Endometrial microvascular endothelial cells (primary cell): ENCODE results near the gene ID2. TPM values are rescaled to one million over a fixed set of nuclear protein-coding genes. Genes with fewer than 3 reads are reported as not detected.

Source experiments
- in situ Hi-C: cut with HindIII; loops from 2 replicates; pipeline ENCODE4 v1.10.0; 2017; ENCODE audit warnings: low sequenced_read_pairs, low pct_unique_long_range_greater_than_20kb; ENCODE audit errors: inconsistent ontology term
- total RNA-seq: library from RNA; depleted of rRNA; stranded (reverse); fragments of >200 nt; gene quantifications from one replicate; pipeline ENCODE4 v1.2.3, GENCODE V29; 2015; ENCODE audit errors: inconsistent ontology term

Gene ID2, protein sequence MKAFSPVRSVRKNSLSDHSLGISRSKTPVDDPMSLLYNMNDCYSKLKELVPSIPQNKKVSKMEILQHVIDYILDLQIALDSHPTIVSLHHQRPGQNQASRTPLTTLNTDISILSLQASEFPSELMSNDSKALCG
- total RNA-seq: 24.6 TPM

DNA sequence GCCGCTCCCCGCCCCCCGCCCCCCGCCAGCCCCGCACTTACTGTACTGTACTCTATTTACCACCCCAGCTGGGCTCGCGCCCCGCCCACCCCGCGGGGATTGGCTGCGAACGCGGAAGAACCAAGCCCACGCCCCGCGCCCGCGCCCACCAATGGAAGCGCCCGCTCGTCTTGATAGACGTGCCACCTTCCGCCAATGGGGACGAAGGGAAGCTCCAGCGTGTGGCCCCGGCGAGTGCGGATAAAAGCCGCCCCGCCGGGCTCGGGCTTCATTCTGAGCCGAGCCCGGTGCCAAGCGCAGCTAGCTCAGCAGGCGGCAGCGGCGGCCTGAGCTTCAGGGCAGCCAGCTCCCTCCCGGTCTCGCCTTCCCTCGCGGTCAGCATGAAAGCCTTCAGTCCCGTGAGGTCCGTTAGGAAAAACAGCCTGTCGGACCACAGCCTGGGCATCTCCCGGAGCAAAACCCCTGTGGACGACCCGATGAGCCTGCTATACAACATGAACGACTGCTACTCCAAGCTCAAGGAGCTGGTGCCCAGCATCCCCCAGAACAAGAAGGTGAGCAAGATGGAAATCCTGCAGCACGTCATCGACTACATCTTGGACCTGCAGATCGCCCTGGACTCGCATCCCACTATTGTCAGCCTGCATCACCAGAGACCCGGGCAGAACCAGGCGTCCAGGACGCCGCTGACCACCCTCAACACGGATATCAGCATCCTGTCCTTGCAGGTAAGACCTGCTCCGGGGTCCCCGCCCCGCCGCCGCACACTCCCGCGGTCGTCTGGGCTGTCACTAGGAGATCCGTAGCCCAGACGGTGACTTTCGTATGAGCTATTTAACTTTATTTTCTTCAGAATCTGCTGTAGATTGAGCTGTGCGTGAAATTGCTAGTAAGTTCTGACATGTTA, at the start of gene ID2:
Gene ID2 (plus strand): TSS at position 271 of the 907 bp plus-strand sequence. CDS start 110 bp downstream, at position 381.
- in situ Hi-C loops: no loop called here

DNA sequence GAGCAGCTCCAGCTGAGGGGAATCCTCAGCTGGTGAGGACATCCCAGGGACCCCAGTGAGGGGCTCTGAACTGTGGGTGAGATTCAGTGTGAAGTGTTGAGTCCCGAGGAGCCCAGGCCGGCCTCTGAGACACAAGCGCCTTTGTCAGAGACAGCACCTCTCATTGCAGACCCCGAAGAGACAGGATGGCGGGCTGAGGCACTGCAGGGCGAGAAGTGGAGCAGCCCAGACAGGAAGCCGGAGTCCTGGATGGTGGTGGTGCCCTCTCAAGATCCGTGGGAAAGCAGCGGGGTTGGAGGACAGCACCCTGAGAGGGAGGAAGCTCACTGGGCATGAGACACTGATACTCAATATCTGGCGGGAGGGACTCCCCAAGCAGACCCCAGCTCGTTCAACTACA, 49.1 kb upstream of the ID2 start:
- in situ Hi-C loops: no loop called here

DNA sequence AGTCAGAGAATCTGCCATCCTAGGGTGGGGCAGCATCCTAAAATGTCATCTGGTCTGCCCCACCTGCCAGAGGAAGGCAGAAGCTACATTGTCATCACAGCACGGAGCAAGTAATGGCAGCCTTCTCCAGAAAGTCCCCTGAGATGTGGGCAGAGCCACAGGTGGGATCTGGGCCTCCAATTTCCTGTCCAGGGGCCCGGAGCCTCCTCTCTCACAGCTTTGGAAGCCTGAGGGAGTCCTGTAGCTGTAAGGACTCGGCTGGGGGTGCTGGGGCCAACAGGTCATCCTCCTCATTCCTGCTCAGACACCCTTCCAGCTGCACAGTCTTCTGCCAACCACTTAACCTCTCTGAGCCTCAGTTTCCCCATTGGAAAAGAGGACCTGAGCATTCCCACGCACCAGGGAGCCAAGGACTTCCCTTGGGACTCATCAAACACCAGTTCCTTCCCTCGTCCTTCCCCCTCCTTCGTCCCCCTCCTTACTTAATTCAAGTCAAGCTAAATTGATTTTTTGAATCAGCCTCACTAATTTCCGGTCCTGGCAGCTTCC, 48.6 kb upstream of the ID2 start:
- in situ Hi-C loops: no loop called here

DNA sequence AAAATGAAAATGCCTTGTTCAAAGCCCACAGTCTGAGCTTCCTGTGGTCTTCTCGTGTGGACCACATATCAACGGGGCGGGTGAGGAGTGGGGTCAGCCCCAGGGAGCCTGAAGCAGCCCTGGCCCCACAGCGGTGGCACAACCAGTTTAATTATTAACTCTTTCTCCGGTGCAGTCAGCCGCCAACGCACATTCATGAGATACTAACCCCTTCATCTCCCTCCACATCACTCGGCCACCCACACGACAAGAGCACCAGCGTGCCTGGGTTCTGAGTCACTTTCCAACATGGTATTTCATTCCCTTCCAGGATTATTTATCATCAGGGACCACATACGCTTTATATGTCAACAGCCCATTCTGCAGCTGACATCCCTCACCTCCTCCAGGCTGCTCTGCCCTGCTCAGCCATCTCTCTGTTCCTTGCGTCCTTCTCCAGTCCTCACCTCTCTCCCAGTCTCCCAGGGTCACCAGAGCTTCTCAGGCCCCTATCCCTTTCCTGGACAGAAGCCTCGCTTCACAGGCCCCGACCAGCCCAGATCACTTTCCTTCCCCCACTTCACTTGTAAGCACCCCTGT, 48.0 kb upstream of the ID2 start:
- in situ Hi-C loops: no loop called here

DNA sequence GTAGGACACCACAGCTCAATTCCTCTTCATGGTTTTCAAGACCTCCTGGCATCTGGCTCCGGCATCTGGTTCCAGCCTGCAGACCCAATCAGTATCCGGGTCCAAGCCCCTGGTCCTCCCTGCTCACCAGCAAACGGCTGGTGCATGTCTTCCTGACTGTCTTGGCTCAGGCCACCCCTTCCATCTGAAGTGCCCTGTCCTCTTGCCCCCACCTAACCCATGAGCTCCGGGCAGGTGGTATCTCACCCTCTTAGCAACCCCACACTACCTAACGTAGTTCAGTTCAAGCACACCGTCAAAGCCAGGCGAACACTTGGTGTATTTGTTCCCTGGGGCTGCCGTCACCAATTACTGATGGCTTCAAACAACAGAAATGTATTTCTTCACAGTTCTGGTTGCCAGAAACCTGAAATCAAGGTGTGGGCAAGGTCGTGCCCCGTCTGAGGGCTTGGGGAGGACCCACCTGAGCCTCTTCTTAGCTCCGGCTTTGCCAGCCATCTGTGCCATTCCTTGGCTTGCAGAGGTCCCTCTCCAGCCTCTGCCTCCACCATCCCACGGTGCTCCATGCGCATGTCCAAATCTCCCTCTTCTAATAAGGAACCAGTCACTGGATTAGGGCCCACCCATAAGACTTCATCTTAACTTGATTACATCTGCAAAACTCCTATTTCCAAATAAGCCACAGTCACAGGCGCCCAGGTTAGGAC, 47.2 kb upstream of the ID2 start:
- in situ Hi-C loops: no loop called here

DNA sequence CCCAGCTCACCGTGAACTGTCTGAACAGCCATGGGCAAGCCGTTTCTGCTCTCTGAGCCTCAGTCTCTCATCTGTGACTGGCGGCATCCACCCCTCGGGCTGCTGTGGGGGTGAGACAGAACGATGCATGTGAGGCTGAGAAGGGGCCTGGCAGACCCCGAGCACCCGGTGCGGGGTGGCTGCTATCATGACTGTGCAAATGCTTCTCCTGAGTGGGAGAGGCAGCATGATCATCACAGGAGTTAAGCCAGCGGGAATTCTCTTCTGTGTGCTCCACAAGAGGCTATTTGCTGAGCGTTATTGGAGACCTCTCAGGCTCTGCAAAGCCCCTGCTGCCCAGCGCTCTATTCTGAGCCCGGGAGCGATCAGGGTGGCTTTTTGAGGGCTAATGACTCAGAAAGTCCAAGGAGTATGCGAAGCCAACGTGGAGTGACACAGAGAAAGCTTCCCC, 45.8 kb upstream of the ID2 start:
- in situ Hi-C loops: no loop called here

DNA sequence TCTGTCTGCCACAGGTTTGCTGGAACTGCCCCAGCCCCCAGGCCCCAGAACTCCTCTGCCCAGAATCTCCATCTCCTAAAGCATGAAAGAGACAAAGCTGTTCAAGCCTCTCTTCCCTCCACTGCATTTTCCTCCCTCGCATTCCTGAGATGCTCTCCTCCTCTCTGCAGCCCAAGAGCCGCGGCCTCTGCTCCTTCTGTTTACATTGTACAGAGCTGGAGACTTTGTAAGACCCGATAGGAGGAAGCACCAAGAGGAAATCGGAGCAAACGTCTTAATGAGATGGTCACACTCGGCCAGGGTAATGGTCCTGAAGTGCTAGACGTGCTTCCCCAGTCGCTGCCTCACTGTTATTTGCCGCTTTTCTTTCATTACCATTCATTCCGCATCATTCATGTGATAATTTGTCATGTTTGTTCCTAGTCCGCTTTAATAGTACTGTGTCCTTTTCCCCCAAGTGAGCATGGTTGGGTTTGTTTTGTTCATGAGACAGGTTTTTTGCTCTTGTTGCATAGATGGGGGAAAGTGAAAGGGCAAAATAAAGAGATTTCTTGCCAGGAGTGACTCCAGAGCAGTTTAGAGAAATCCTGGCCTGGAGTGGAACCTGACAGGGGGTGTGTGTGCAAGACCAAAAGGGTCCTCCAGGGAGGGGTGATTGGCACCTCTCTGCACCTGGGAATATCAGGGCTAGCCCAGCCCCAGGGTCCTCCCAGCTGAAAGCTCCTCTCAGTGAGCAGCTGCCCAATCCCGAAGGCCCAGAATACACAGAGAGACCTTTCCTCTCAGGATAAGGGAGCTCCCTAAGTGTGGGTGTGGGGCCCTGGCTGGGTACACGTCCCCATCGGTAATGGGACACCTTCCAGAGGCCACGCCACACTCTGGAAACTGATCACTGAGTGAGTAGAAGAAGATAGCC, 44.9 kb upstream of the ID2 start:
- in situ Hi-C loops: no loop called here

DNA sequence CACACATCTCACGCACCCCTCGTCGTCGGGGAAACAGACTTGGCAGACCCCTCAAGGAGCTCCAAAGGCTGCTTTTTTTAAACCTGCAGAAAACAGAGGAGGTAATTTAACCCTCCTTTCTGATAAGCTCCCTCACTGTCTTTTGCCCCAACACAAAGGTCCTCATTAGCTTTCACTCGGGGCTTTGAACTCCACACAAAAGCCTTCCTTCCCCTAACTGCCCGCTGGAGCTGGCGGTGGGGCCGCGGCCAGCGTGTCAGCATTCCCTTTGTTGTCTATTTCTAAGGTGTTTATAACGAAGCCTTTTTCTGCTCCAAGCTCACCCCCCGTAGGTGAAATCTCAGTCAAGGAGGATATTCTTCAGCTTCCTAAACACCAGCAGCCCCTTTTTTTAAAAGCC, 43.5 kb upstream of the ID2 start:
- in situ Hi-C loops: no loop called here

DNA sequence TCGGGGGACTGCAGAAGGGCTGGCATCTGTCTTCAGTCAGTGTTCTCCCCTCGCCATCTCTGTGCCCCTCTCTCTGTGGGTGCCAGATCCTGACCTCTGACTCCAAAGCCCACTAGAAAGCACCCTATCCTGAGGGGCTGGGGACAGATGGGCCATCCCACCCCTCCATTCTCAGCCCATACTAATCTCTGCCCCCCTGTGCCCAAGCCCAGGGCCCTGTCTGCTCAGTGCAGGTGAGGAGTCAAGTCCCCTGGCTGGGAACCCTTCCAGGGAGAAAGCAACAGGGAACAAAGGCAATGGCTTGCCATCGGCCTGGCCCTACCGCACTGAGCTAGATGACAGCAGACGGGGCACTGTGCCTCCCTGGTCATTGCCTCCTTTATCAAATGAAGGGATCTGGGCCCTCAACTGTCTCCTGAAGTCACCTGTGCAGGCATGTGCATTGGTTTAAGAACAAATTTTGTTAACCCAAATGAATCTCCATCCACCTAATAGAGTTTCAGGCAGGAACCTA, 42.7 kb upstream of the ID2 start:
- in situ Hi-C loops: no loop called here

DNA sequence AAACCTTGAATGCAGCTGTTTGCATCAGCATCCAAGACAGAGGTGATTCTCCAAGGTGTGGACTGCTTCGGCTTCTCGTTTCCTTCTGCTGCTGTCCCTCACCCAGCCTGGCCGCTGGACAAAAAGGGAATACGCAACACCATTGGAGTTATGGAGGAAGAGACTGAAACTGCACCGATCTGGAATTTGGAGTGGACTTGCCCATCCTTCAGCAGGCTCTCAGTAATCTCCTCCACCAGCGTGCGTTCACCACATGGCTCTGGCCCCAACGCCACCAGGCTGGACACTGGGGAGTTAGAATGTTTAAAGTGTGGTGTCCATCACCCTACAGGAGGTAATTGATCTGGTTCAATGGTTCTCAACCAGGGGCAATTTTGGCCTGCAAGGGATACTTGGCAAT, 41.4 kb upstream of the ID2 start:
- in situ Hi-C loops: no loop called here

DNA sequence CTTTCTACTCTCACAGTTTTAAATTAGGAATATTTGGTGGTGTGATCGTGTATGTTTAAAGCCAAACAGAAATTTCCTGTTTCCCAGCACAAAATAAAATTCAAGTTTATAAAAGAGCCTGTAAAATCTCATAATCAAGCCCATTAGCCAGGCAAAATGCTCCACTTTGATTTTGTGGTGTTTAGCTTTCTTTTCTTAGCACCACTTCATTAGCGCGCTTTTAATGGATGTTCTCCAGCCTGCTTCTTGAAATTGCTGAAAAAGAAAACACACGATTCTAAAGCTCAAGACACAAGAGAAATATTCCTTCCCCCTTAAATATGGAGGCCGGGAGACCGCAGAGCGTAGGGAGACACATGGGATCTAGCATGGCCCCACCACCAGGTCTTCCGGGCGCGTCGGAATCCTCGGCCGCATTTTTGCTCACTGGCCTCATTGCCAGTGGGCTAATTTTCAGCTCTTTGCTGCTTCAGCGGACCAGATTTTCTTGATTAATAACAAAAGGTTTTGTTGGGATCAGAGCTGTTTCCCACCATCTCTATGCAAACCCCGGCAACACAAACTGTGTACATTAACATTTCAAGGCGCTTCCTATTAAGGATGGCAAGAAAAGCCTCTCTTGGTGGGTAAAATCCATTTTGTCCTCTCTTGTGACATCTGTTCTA, 40.4 kb upstream of the ID2 start:
- in situ Hi-C loops: no loop called here

DNA sequence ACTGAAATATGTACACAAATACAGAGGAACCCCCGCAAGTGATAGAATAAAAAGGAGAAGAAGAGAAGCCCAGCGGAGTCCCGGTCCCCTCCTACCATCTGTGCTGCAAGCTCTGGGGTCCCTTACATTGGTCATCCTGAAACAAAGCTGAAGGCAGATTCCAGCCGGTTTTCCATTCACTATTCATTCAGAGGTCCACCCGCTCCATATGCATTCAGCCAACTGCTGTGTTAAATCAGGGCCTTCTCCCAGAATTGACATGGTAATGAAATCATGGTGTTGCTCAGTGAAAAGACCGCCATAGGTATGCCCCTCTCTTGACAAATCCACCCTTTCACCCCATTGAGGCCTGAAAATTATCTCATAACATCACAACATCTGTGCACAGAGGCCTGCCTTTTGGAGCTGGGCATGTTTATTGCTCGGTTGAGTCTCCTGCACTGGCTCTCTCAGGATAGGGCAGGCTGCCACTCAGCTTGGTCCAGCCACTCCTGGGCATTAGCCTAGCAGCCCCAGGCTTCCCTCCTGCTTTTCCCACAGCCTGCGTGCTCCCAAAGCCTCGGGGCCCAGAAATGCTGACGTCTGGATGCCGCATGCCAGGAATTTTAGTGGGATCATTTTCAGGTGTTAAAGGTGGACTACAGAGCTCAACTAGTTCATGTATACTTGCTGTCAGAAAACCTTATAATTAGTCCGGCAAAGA, 39.3 kb upstream of the ID2 start:
- in situ Hi-C loops: no loop called here

DNA sequence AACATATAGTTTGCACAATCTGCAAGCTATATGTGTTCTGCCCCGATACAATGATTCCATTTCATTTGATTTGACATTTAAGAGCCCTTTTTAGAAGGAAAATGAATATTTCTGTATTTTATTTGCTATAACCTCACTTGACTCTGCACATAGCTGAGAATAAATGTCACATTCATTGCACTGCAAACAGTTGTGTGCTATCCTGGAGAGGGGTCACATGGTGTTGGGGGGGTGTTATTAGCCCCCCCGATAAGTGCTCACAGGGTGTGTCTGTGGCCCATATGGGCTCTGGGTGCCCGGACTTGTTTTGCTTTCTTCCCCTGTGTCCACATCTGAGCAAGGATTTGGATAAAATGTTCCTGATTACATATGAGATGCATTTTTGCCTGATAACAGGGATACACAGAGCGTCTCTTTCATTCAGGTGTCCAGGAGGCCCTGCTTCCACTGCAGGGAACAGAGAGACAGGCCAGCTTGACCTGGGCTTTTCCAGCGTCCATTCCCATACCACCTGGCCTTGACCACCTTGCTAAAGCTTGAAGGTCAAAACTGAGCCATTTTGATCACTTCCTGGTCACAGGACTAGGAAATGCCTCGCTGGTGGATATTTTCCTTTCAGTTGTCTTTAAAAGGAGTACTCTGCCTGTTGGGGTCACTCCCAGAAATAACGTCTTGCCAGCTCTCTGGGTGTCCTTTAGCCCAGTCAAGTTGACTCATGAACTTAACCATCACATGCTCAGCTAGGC, 38.4 kb upstream of the ID2 start:
- in situ Hi-C loops: no loop called here

DNA sequence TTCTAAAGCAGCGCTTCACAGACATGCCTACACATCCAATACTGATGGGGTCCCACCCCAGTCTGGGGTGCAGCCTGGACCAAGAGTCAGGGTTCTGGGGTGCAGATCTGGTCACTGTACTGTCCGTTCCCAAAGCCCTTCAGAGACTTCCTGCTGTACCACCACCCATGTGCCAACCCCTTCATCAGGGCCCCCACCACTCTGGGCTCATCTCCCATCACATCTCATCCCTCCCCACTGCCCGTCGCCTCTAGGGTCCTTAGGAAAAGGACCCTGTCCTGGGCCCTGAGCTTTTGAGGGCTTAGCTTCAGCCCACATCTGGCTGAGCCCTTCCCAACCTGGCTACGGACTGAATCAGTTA, 37.9 kb upstream of the ID2 start:
- in situ Hi-C loops: no loop called here

DNA sequence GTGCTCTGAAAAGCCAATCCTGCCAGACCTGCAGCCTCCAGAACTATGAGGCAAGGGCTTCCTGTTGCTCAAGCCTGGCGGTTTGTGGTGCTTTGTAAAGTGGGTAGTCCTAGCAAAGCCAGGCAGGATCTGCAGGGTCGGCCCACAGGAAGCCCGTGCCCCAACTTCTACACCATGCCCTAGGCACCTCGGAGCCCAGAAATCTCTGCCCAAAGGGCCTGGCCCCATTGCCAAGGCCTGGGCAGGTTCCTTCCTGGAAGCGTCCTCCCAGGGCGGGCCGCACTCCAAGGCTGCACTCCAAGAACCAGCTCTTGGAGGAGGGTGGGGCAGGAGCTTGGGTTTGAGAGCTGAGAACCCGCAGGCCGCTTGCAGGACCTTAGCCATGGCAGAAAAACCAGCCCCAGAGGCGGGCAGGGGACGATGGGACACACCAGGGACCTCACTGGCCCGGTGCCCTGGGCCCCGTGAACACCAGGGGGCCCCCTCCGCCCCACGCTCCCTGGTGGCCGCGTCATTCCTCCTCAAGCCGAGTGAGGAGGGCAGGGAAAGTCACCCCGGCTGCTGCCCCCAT, 37.2 kb upstream of the ID2 start:
- in situ Hi-C loops: no loop called here

DNA sequence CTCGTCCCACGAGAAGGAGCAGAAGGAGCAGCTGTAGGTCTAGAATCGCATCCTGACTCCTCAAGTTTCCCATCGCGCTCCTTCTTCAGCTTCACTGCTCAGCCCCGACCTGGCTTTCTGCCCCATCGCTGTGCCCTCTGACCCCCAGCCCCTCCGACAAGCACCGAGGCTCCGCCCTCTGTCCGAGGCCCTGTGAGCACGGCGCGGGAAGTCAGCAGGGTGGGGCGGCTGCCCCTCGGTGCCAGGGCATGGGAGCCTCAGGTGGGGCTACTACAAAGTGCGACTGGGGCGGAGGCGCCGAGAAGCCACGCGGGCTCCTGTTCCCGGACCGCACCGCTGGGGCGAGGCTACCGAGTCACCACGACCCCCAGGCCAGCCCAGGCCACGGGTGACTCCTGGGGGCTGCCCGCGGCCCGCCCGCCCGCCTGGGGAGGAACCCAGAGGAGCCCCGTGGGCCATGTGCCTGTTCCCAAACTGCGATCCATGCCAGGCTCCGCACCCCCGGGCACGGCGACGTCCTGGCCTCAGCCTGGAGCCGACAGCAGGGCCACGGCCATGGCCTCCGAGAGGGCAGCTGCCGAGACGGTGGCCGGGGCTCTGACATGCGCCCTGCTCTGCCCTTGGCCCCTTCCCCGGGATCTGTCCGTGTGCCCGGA, 36.6 kb upstream of the ID2 start:
- in situ Hi-C loops: no loop called here
